Measurements from ENCODE around the gene SIRT3.

SIRT3 gene

GRCh38 chr11:283405-284104 is 47.4 kb upstream of the SIRT3 start:
- TF ChIP-seq CTCF (IDR thresholded peaks at IDR 0.05; ENCODE audit: poor library complexity, severe bottlenecking): no peak
- Histone ChIP-seq H3K9me3 (ENCODE audit: severe bottlenecking) (no peaks in the 10 kb centered on the region), H3K27me3 (ENCODE audit: insufficient read depth, poor library complexity, severe bottlenecking) (peaks cover 53% of the 10 kb centered on the region), H3K27ac (ENCODE audit: poor library complexity, severe bottlenecking) (no peak overlapping the region), H3K4me1 (ENCODE audit: insufficient read depth, poor library complexity, severe bottlenecking) (no peaks in the 10 kb centered on the region), H3K36me3 (ENCODE audit: low read depth) (no peaks in the 10 kb centered on the region), H3K4me3 (ENCODE audit: severe bottlenecking) (no peak overlapping the region)
- no peak for ATAC-seq (ENCODE audit: low read depth)
- DNase-seq (ENCODE audit: low spot score): no peak

GRCh38 chr11:282630-283360 is 46.7 kb upstream of the SIRT3 start:
- DNase-seq (ENCODE audit: low spot score): no peak
- no peak for ATAC-seq (ENCODE audit: low read depth)
- TF ChIP-seq CTCF (IDR thresholded peaks at IDR 0.05; ENCODE audit: poor library complexity, severe bottlenecking): no peak
- peaks cover 53% of the 10 kb centered on the region for H3K27me3 ChIP-seq (ENCODE audit: insufficient read depth, poor library complexity, severe bottlenecking)
- H3K4me1 ChIP-seq (ENCODE audit: insufficient read depth, poor library complexity, severe bottlenecking): no peaks in the 10 kb centered on the region
- H3K36me3 ChIP-seq (ENCODE audit: low read depth): no peaks in the 10 kb centered on the region
- H3K27ac ChIP-seq (ENCODE audit: poor library complexity, severe bottlenecking): no peak overlapping the region
- no peak overlapping the region for H3K4me3 ChIP-seq (ENCODE audit: severe bottlenecking)
- H3K9me3 ChIP-seq (ENCODE audit: severe bottlenecking): no peaks in the 10 kb centered on the region

- Histone ChIP-seq H3K9me3 (ENCODE audit: severe bottlenecking) (no peaks in the 10 kb centered on the region), H3K4me1 (ENCODE audit: insufficient read depth, poor library complexity, severe bottlenecking) (no peaks in the 10 kb centered on the region), H3K27me3 (ENCODE audit: insufficient read depth, poor library complexity, severe bottlenecking) (peaks cover 56% of the 10 kb centered on the region), H3K4me3 (ENCODE audit: severe bottlenecking) (no peak overlapping the region), H3K36me3 (ENCODE audit: low read depth) (no peaks in the 10 kb centered on the region), H3K27ac (ENCODE audit: poor library complexity, severe bottlenecking) (no peak overlapping the region)
- TF ChIP-seq CTCF (IDR thresholded peaks at IDR 0.05; ENCODE audit: poor library complexity, severe bottlenecking): no peak
- DNase-seq (ENCODE audit: low spot score) (no peak), ATAC-seq (ENCODE audit: low read depth) (no peak)
Observed at GRCh38 chr11:282171-282570, 46.0 kb upstream of the SIRT3 start.

GRCh38 chr11:281486-282161 is 45.5 kb upstream of the SIRT3 start:
- Histone ChIP-seq H3K36me3 (ENCODE audit: low read depth) (no peaks in the 10 kb centered on the region), H3K9me3 (ENCODE audit: severe bottlenecking) (peaks cover 2% of the 10 kb centered on the region), H3K4me1 (ENCODE audit: insufficient read depth, poor library complexity, severe bottlenecking) (no peaks in the 10 kb centered on the region), H3K4me3 (ENCODE audit: severe bottlenecking) (no peak overlapping the region), H3K27me3 (ENCODE audit: insufficient read depth, poor library complexity, severe bottlenecking) (peaks cover 56% of the 10 kb centered on the region), H3K27ac (ENCODE audit: poor library complexity, severe bottlenecking) (no peak overlapping the region)
- DNase-seq (ENCODE audit: low spot score): no peak
- TF ChIP-seq CTCF (IDR thresholded peaks at IDR 0.05; ENCODE audit: poor library complexity, severe bottlenecking): no peak
- ATAC-seq (ENCODE audit: low read depth): no peak
